K562 (cell line): Measurements from ENCODE around the gene ESX1.

Experiments
- CHD2 ChIP-seq: IDR thresholded peaks from 2 replicates; pipeline ENCODE4 v1.6.1; 2011; ENCODE audit warnings: low read depth, low read length
- SRF ChIP-seq, 2 experiments: fragments of 250-450, 450-650 bp in 1 of 2; sonication (Bioruptor Pico) in 1 of 2; sonication (generic) in 1 of 2; formaldehyde crosslinking; IDR thresholded peaks; 2 replicates each; pipeline versions ENCODE4 v1.5.0 to v1.5.1; 2020 to 2022; ENCODE audit warnings: mild to moderate bottlenecking in 1 of 2, missing genetic modification reagents in 1 of 2
- SUPT5H ChIP-seq: fragments of 450-650 bp; IDR thresholded peaks from 2 replicates; pipeline ENCODE4 v1.6.1; 2016
- ZBTB8A ChIP-seq: fragments of 450-650 bp; IDR thresholded peaks from 2 replicates; pipeline ENCODE4 v1.6.1; 2018; ENCODE audit warnings: mild to moderate bottlenecking, moderate library complexity; ENCODE audit not compliant: partially characterized antibody

DNA sequence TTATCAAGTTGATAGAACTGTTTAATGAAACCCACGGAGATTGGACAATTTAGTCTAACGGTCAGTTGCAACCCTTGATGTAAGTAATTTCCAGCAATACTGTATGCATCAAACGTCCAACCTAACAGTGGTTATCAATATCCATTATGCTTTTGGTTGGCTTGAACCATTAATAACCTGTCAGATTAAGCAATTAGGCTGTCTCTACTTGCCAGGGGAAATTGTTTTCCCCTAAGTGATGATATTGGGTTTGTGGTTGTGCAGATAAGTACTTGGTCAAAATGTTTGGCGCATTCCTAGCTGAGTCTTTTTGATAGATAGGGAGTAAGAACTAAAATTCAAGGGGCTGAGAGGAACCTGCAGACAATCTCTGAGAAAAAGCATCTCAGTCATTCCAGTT, 30.5 kb upstream of the ESX1 start:
- TF ChIP-seq SRF (CRISPR knock-in tag; IDR thresholded peaks at IDR 0.05) (no peak), SUPT5H (no peak), CHD2 (no peak), ZBTB8A (no peak)
